HCT116 (cell line): Measurements from ENCODE around the gene ZBTB47. TPM values are rescaled to one million over a fixed set of nuclear protein-coding genes. Genes with fewer than 3 reads are reported as not detected.

Experiments used
- ATAC-seq: fragments of 200-7000 bp; cut with Tn5 transposase; 2 replicates; pipeline ENCODE4 v1.9.1; 2020; ENCODE audit warnings: mild to moderate bottlenecking, moderate library complexity
- BruUV-seq: library from RNA; stranded (reverse); fragments of 400-500 nt; replicated peaks from 2 replicates; lab custom pipeline; 2021; lab: Mats Ljungman, UMichigan
- CTCF ChIA-PET: fragments of 300-600 bp; sonication (Branson Sonifier 250); formaldehyde crosslinking; loops from one replicate; lab custom pipeline; 2021; ENCODE audit warnings: antibody characterized with exemption; lab: Charles Lee
- POLR2A ChIA-PET: fragments of 300-600, 350-600 bp; sonication (Branson Sonifier 250); formaldehyde crosslinking; loops from one replicate; lab custom pipeline; 2021; ENCODE audit warnings: antibody characterized with exemption; lab: Charles Lee
- RAD21 ChIA-PET, 2 experiments: fragments of 300-600 bp; sonication (Branson Sonifier 250); formaldehyde crosslinking; loops; one replicate each; lab custom pipeline; 2023; ENCODE audit warnings: low total read pairs in 2 of 2; ENCODE audit not compliant: uncharacterized antibody in 2 of 2, unreplicated experiment in 2 of 2, low non-redundant PET in 1 of 2; lab: Charles Lee
- DNase-seq: peaks from one replicate; pipeline ENCODE4 v3.0.0-alpha.2; 2010; ENCODE audit warnings: low read depth, low spot score
- H2AFZ ChIP-seq: fragments of 200-600 bp; shearing (Covaris generic), sonication (generic); 2 replicates; pipeline ENCODE4 v1.6.1; 2017; ENCODE audit warnings: low read depth, mixed run types, mixed read lengths, antibody characterized with exemption, low read length; ENCODE audit not compliant: poor library complexity, severe bottlenecking
- H3K27ac ChIP-seq: 2 replicates; pipeline ENCODE4 v1.5.1; 2012; ENCODE audit warnings: low read depth, low read length
- H3K27me3 ChIP-seq: fragments of 200-600 bp; sonication (generic); 2 replicates; pipeline ENCODE4 v1.6.1; 2016; ENCODE audit warnings: mixed run types, low read length, mixed read lengths; ENCODE audit not compliant: insufficient read depth
- H3K36me3 ChIP-seq, 2 experiments: fragments of 200-500 bp in 1 of 2; fragments of 200-600 bp in 1 of 2; sonication (Bioruptor generic) in 1 of 2; sonication (generic) in 1 of 2; 2 replicates each; pipeline versions ENCODE4 v1.5.1 to v1.6.1; 2014 to 2016; ENCODE audit warnings: low read length in 2 of 2, inconsistent platforms in 1 of 2, mixed read lengths in 1 of 2, mixed run types in 1 of 2; ENCODE audit not compliant: insufficient read depth in 2 of 2, control insufficient read depth in 1 of 2
- H3K4me1 ChIP-seq, 2 experiments: fragments of 200-600 bp in 1 of 2; sonication (generic) in 1 of 2; 2 replicates each; pipeline versions ENCODE4 v1.5.1 to v1.6.1; 2012 to 2017; ENCODE audit warnings: low read length in 2 of 2, inconsistent platforms in 1 of 2, mild to moderate bottlenecking in 1 of 2, mixed read lengths in 1 of 2, mixed run types in 1 of 2, moderate library complexity in 1 of 2; ENCODE audit not compliant: insufficient read depth in 2 of 2, control insufficient read depth in 1 of 2
- H3K4me2 ChIP-seq: fragments of 200-600 bp; sonication (generic); 2 replicates; pipeline ENCODE4 v1.6.1; 2017; ENCODE audit warnings: mixed run types, low read length, mixed read lengths
- H3K4me3 ChIP-seq, 2 experiments: fragments of 200-600 bp in 1 of 2; sonication (generic) in 1 of 2; replicated peaks in 1 of 2; 2 replicates each; pipeline ENCODE4 v1.5.1; 2011 to 2016; ENCODE audit warnings: low read length in 2 of 2, control low read depth in 1 of 2, low read depth in 1 of 2, mild to moderate bottlenecking in 1 of 2, mixed read lengths in 1 of 2, mixed run types in 1 of 2
- H3K79me2 ChIP-seq: fragments of 200-600 bp; sonication (generic); 2 replicates; pipeline ENCODE4 v1.6.1; 2017; ENCODE audit warnings: mild to moderate bottlenecking, mixed run types, low read length, moderate library complexity, mixed read lengths; ENCODE audit not compliant: insufficient read depth
- H3K9ac ChIP-seq: fragments of 200-600 bp; sonication (generic); 2 replicates; pipeline ENCODE4 v1.6.1; 2016; ENCODE audit warnings: low read length, mixed read lengths
- H3K9me2 ChIP-seq: fragments of 200-600 bp; sonication (generic), shearing (Covaris generic); 2 replicates; pipeline ENCODE4 v1.6.1; 2017; ENCODE audit warnings: mixed run types, mild to moderate bottlenecking, moderate library complexity; ENCODE audit not compliant: insufficient read depth
- H3K9me3 ChIP-seq, 2 experiments: fragments of 200-500 bp in 1 of 2; fragments of 200-600 bp in 1 of 2; sonication (Bioruptor generic) in 1 of 2; sonication (generic) in 1 of 2; 2 replicates each; pipeline ENCODE4 v1.6.1; 2014 to 2017; ENCODE audit warnings: low read length in 2 of 2, mixed read lengths in 2 of 2, inconsistent platforms in 1 of 2, low read depth in 1 of 2, mild to moderate bottlenecking in 1 of 2, mixed run types in 1 of 2, moderate library complexity in 1 of 2; ENCODE audit not compliant: control insufficient read depth in 1 of 2, insufficient read depth in 1 of 2
- H4K20me1 ChIP-seq: fragments of 200-600 bp; sonication (generic), shearing (Covaris generic); 2 replicates; pipeline ENCODE4 v1.6.1; 2017; ENCODE audit warnings: mixed run types, mild to moderate bottlenecking, moderate library complexity; ENCODE audit not compliant: insufficient read depth
- CEBPB ChIP-seq: IDR thresholded peaks from 2 replicates; pipeline ENCODE4 v1.6.1; 2012; ENCODE audit warnings: low read depth
- ELF1 ChIP-seq: IDR thresholded peaks from 2 replicates; pipeline ENCODE4 v1.6.1; 2012; ENCODE audit warnings: low read depth, borderline replicate concordance
- EZH2 ChIP-seq: fragments of 200-600 bp; sonication (generic); IDR thresholded peaks from 2 replicates; pipeline ENCODE4 v1.6.1; 2017; ENCODE audit warnings: antibody characterized with exemption, mixed run types
- EZH2phosphoT487 ChIP-seq: fragments of 200-600 bp; IDR thresholded peaks from 2 replicates; pipeline ENCODE4 v1.6.1; 2018; ENCODE audit warnings: antibody characterized with exemption, borderline replicate concordance
- FOSL1 ChIP-seq: IDR thresholded peaks from 2 replicates; pipeline ENCODE4 v1.6.1; 2012; ENCODE audit warnings: low read depth
- JUND ChIP-seq: IDR thresholded peaks from 2 replicates; pipeline ENCODE4 v1.6.1; 2012
- MAX ChIP-seq: IDR thresholded peaks from 2 replicates; pipeline ENCODE4 v1.6.1; 2012
- POLR2AphosphoS5 ChIP-seq: IDR thresholded peaks from 2 replicates; pipeline ENCODE4 v1.6.1; 2011; ENCODE audit warnings: mild to moderate bottlenecking, low read depth, low read length, moderate library complexity
- RAD21 ChIP-seq: IDR thresholded peaks from 2 replicates; pipeline ENCODE4 v1.6.1; 2012; ENCODE audit warnings: low read depth, mild to moderate bottlenecking
- TCF7L2 ChIP-seq: IDR thresholded peaks from 2 replicates; pipeline ENCODE4 v1.7.0; 2011; ENCODE audit warnings: borderline replicate concordance, inconsistent platforms; ENCODE audit not compliant: insufficient read depth, insufficient read length; ENCODE audit errors: extremely low read depth
- YY1 ChIP-seq: IDR thresholded peaks from 2 replicates; pipeline ENCODE4 v1.6.1; 2011; ENCODE audit warnings: low read length, low read depth, moderate library complexity, mild to moderate bottlenecking; ENCODE audit not compliant: insufficient replicate concordance; ENCODE audit errors: extremely low read depth
- ZNF274 ChIP-seq: fragments of 200-500 bp; sonication (Bioruptor generic); IDR thresholded peaks from 2 replicates; pipeline ENCODE4 v1.6.1; 2014; ENCODE audit warnings: mild to moderate bottlenecking, low read depth, low read length, inconsistent platforms
- intact Hi-C: fragments of 100-400 bp; cut with micrococcal nuclease; formaldehyde crosslinking; loops from 2 replicates; pipeline ENCODE4 v1.10.0; 2022
- total RNA-seq: library from RNA; stranded (reverse); gene quantifications from one replicate; pipeline ENCODE4 v1.2.1, GENCODE V29; 2021; ENCODE audit not compliant: unreplicated experiment
- TF ChIP-seq, protein P1 (sequence below), 3 experiments: fragments of 200-600 bp in 1 of 3; sonication (generic) in 1 of 3; IDR thresholded peaks in 2 of 3; conservative IDR thresholded peaks in 1 of 3; 2 replicates each; pipeline ENCODE4 v1.5.1; 2012 to 2017; ENCODE audit warnings: low read depth in 2 of 3, low read length in 2 of 3, antibody characterized with exemption in 1 of 3, borderline replicate concordance in 1 of 3, control low read depth in 1 of 3, mild to moderate bottlenecking in 1 of 3, mixed read lengths in 1 of 3, mixed run types in 1 of 3, moderate library complexity in 1 of 3; ENCODE audit not compliant: insufficient read depth in 1 of 3
- TF ChIP-seq, protein P2 (sequence below): IDR thresholded peaks from 2 replicates; pipeline ENCODE4 v1.6.1; 2012
- TF ChIP-seq, protein P3 (sequence below): IDR thresholded peaks from 2 replicates; pipeline ENCODE4 v1.6.1; 2012; ENCODE audit warnings: low read depth

ZBTB47 gene
- total RNA-seq, 1 experiment from 2014 or later, result 6.3 TPM

DNA sequence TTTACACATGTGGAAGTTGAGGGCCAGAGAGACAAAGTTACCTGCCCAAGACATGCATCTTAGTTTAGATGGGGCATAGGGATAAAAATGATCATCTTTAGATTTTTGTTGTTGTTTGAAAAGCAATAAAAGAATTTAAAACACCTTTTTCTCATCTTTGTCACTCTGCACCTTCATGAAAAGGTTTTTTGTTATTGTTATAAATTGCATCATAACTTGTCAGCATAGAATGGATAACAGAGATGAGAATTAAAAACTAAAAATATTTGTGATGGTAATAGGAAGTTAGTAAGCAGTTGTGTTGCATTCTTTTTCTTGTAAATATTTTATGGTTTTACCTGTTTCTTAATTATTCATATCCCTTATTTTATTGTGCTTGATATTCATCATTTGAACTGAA is 13.4 kb upstream of the ZBTB47 start:
- no peak for TF ChIP-seq ELF1
- TF ChIP-seq, protein P1, sequence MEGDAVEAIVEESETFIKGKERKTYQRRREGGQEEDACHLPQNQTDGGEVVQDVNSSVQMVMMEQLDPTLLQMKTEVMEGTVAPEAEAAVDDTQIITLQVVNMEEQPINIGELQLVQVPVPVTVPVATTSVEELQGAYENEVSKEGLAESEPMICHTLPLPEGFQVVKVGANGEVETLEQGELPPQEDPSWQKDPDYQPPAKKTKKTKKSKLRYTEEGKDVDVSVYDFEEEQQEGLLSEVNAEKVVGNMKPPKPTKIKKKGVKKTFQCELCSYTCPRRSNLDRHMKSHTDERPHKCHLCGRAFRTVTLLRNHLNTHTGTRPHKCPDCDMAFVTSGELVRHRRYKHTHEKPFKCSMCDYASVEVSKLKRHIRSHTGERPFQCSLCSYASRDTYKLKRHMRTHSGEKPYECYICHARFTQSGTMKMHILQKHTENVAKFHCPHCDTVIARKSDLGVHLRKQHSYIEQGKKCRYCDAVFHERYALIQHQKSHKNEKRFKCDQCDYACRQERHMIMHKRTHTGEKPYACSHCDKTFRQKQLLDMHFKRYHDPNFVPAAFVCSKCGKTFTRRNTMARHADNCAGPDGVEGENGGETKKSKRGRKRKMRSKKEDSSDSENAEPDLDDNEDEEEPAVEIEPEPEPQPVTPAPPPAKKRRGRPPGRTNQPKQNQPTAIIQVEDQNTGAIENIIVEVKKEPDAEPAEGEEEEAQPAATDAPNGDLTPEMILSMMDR (IDR thresholded peaks at IDR 0.05 in 2 of 3, conservative IDR thresholded peaks at IDR 0.05 in 1 of 3; ENCODE audit: borderline replicate concordance in 1 of 3, insufficient read depth in 1 of 3, low read depth in 2 of 3, low read length in 2 of 3), result no peak
- no peak for TF ChIP-seq MAX
- no peak for TF ChIP-seq FOSL1
- no peak for TF ChIP-seq JUND
- TF ChIP-seq RAD21, result no peak
- TF ChIP-seq EZH2phosphoT487, result no peak
- TF ChIP-seq EZH2, result no peak
- TF ChIP-seq, protein P2, sequence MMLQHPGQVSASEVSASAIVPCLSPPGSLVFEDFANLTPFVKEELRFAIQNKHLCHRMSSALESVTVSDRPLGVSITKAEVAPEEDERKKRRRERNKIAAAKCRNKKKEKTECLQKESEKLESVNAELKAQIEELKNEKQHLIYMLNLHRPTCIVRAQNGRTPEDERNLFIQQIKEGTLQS, result no peak
- TF ChIP-seq, protein P3, sequence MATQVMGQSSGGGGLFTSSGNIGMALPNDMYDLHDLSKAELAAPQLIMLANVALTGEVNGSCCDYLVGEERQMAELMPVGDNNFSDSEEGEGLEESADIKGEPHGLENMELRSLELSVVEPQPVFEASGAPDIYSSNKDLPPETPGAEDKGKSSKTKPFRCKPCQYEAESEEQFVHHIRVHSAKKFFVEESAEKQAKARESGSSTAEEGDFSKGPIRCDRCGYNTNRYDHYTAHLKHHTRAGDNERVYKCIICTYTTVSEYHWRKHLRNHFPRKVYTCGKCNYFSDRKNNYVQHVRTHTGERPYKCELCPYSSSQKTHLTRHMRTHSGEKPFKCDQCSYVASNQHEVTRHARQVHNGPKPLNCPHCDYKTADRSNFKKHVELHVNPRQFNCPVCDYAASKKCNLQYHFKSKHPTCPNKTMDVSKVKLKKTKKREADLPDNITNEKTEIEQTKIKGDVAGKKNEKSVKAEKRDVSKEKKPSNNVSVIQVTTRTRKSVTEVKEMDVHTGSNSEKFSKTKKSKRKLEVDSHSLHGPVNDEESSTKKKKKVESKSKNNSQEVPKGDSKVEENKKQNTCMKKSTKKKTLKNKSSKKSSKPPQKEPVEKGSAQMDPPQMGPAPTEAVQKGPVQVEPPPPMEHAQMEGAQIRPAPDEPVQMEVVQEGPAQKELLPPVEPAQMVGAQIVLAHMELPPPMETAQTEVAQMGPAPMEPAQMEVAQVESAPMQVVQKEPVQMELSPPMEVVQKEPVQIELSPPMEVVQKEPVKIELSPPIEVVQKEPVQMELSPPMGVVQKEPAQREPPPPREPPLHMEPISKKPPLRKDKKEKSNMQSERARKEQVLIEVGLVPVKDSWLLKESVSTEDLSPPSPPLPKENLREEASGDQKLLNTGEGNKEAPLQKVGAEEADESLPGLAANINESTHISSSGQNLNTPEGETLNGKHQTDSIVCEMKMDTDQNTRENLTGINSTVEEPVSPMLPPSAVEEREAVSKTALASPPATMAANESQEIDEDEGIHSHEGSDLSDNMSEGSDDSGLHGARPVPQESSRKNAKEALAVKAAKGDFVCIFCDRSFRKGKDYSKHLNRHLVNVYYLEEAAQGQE, result no peak
- TF ChIP-seq ZNF274, result no peak
- no peak for TF ChIP-seq POLR2AphosphoS5
- TF ChIP-seq CEBPB, result no peak
- TF ChIP-seq TCF7L2, result no peak
- no peak for TF ChIP-seq YY1
- Histone ChIP-seq H3K36me3 (peaks cover 45 to 75% of the 10 kb centered on the region in 2 experiments; a peak in 3 of 4 replicates), H3K4me3 (no peak overlapping the region), H3K9me2 (no peaks in the 10 kb centered on the region), H4K20me1 (no peaks in the 10 kb centered on the region), H3K79me2 (no peaks in the 10 kb centered on the region; the same call in 1 of the 2 replicates), H3K27ac (no peak overlapping the region), H3K4me2 (no peak overlapping the region), H3K9ac (no peak overlapping the region), H2AFZ (no peak overlapping the region), H3K4me1 (no peaks in the 10 kb centered on the region), H3K27me3 (no peaks in the 10 kb centered on the region), H3K9me3 (no peaks in the 10 kb centered on the region)
- CTCF ChIA-PET, result no interaction called here
- intact Hi-C loops, result no loop called here
- DNase-seq, result no peak
- RAD21 ChIA-PET, result interaction anchor here in 1 of 2 experiments (0.6 kb wide), 1 partner anchor 387 kb away, joined by 3 read pairs; no protein-coding TSS in a partner anchor
- no TSS peak for BruUV-seq
- POLR2A ChIA-PET, result interaction anchor here (2.2 kb wide), 1 partner anchor 12 kb away, joined by 5 read pairs; no protein-coding TSS in a partner anchor
- ATAC-seq, result no peak
